A673 (cell line): ENCODE measurements around the gene KLC4. TPM values are rescaled to one million over a fixed set of nuclear protein-coding genes. Genes with fewer than 3 reads are reported as not detected.

Source experiments
- BruUV-seq: library from RNA; stranded (reverse); fragments of 400-500 nt; replicated peaks from 2 replicates; lab custom pipeline; 2021; lab: Mats Ljungman, UMichigan
- CTCF ChIA-PET: fragments of 300-600 bp; sonication (Branson Sonifier 250); formaldehyde crosslinking; loops from one replicate; lab custom pipeline; 2022; ENCODE audit warnings: antibody characterized with exemption; lab: Charles Lee
- POLR2A ChIA-PET: fragments of 300-600 bp; sonication (Branson Sonifier 250); formaldehyde crosslinking; loops from one replicate; lab custom pipeline; 2022; ENCODE audit warnings: antibody characterized with exemption; ENCODE audit not compliant: low non-redundant PET; lab: Charles Lee
- DNase-seq: peaks from one replicate; pipeline ENCODE4 v3.0.0-alpha.2; 2015; ENCODE audit warnings: low spot score
- H3K27ac ChIP-seq: fragments of 200-600 bp; sonication (generic); 2 replicates; pipeline ENCODE4 v1.5.1; 2016; ENCODE audit warnings: mixed run types, low read depth, mild to moderate bottlenecking, mixed read lengths, antibody characterized with exemption, low read length; ENCODE audit not compliant: poor library complexity, severe bottlenecking
- H3K27me3 ChIP-seq: fragments of 200-600 bp; sonication (generic); replicated peaks from 2 replicates; pipeline ENCODE4 v1.6.1; 2017; ENCODE audit warnings: mixed run types, low read depth, mild to moderate bottlenecking, mixed read lengths, antibody characterized with exemption, low read length; ENCODE audit not compliant: insufficient read depth, poor library complexity
- H3K36me3 ChIP-seq: fragments of 200-600 bp; sonication (generic); 2 replicates; pipeline ENCODE4 v1.6.1; 2016; ENCODE audit warnings: mixed run types, mild to moderate bottlenecking, mixed read lengths, antibody characterized with exemption, low read length; ENCODE audit not compliant: insufficient read depth, poor library complexity, severe bottlenecking
- H3K4me1 ChIP-seq: fragments of 200-600 bp; sonication (generic); 2 replicates; pipeline ENCODE4 v1.6.1; 2017; ENCODE audit warnings: mixed run types, mild to moderate bottlenecking, mixed read lengths, antibody characterized with exemption, low read length; ENCODE audit not compliant: insufficient read depth, poor library complexity, severe bottlenecking
- H3K4me3 ChIP-seq: fragments of 200-600 bp; sonication (generic); 2 replicates; pipeline ENCODE4 v1.5.1; 2016; ENCODE audit warnings: low read depth, mixed run types, mild to moderate bottlenecking, mixed read lengths, low read length; ENCODE audit not compliant: poor library complexity, severe bottlenecking
- H3K9me3 ChIP-seq: fragments of 200-600 bp; sonication (generic); 2 replicates; pipeline ENCODE4 v1.6.1; 2016; ENCODE audit warnings: mixed run types, low read depth, mild to moderate bottlenecking, mixed read lengths, antibody characterized with exemption, low read length; ENCODE audit not compliant: poor library complexity, severe bottlenecking
- EZH2 ChIP-seq: fragments of 200-600 bp; sonication (generic); IDR thresholded peaks from 2 replicates; pipeline ENCODE4 v1.6.1; 2017; ENCODE audit warnings: borderline replicate concordance, low read depth, mild to moderate bottlenecking, mixed read lengths, antibody characterized with exemption, low read length; ENCODE audit not compliant: poor library complexity, severe bottlenecking
- intact Hi-C: fragments of 100-400 bp; cut with micrococcal nuclease; formaldehyde crosslinking; loops from one replicate; pipeline ENCODE4 v1.10.0; 2022; ENCODE audit not compliant: unreplicated experiment
- total RNA-seq: library from RNA; stranded (reverse); gene quantifications from 2 replicates; pipeline ENCODE4 v1.2.3, GENCODE V29; 2021
- TF ChIP-seq, protein P1 (sequence below): fragments of 300-800, 200-600 bp; sonication (generic); conservative IDR thresholded peaks from 2 replicates; pipeline ENCODE4 v1.5.1; 2017; ENCODE audit warnings: low read depth, mild to moderate bottlenecking, antibody characterized with exemption, low read length, moderate library complexity, mixed read lengths

Gene KLC4
- total RNA-seq, 1 experiment from 2014 or later: 21.3 TPM

GRCh38 chr6:43016176-43016942 is 43.1 kb upstream of the KLC4 start:
- no peak for DNase-seq
- ChIA-PET CTCF (no interaction called here), POLR2A (no interaction called here)
- TF ChIP-seq, protein P1, sequence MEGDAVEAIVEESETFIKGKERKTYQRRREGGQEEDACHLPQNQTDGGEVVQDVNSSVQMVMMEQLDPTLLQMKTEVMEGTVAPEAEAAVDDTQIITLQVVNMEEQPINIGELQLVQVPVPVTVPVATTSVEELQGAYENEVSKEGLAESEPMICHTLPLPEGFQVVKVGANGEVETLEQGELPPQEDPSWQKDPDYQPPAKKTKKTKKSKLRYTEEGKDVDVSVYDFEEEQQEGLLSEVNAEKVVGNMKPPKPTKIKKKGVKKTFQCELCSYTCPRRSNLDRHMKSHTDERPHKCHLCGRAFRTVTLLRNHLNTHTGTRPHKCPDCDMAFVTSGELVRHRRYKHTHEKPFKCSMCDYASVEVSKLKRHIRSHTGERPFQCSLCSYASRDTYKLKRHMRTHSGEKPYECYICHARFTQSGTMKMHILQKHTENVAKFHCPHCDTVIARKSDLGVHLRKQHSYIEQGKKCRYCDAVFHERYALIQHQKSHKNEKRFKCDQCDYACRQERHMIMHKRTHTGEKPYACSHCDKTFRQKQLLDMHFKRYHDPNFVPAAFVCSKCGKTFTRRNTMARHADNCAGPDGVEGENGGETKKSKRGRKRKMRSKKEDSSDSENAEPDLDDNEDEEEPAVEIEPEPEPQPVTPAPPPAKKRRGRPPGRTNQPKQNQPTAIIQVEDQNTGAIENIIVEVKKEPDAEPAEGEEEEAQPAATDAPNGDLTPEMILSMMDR: no peak
- H3K4me3 ChIP-seq: no peak overlapping the region
- H3K9me3 ChIP-seq: no peaks in the 10 kb centered on the region
- no peaks in the 10 kb centered on the region for H3K27me3 ChIP-seq
- H3K27ac ChIP-seq: peak overlapping the region; percentile 22
- peaks cover 15% of the 10 kb centered on the region for H3K4me1 ChIP-seq
- intact Hi-C loops: no loop called here
- peaks cover 42% of the 10 kb centered on the region for H3K36me3 ChIP-seq
- no TSS peak for BruUV-seq

DNA sequence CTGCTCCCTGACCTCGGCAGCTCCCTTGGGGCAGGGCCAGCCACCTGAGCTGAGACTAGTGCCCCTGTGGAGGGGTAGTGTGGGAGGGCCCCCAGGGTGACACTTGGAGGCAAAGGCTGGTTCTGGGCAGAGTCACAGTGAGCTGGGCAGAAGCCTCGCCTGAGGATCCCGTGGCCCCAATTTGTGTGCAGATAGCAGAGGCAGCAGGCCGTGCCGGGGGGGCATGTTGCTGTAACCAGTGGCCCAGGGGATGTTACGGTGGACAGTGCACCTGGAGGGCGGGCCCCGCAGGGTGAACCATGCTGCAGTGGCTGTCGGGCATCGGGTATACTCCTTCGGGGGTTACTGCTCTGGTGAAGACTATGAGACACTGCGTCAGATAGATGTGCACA is 42.5 kb upstream of the KLC4 start:
- H3K36me3 ChIP-seq: peaks cover 36% of the 10 kb centered on the region
- POLR2A ChIA-PET: no interaction called here
- DNase-seq: no peak
- H3K27ac ChIP-seq: peak overlapping the region; percentile 22
- H3K27me3 ChIP-seq: no peaks in the 10 kb centered on the region
- peaks cover 15% of the 10 kb centered on the region for H3K4me1 ChIP-seq
- no peak overlapping the region for H3K4me3 ChIP-seq
- TF ChIP-seq EZH2: no peak
- TF ChIP-seq, protein P1: no peak
- intact Hi-C loops: no loop called here
- BruUV-seq: no TSS peak
- H3K9me3 ChIP-seq: no peaks in the 10 kb centered on the region
- CTCF ChIA-PET: no interaction called here

DNA sequence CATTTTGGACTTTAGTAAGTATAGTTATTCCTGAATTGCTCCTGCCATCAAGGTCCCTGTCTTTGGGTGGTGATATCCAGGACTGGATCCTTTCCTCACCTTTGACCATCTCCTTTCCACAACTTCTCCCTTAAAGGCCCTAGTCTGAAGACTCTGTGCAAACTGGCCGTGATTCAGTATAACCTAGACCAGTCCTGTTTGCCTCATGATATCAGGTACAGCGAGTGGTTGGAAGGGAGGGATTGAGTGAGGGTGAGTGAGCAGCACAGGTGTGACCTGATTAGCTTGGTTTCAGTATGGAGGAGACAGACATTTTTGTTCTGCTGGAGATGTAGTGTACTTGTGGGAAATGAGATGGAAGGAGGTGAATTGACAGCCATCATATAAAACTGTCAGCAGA is 40.3 kb upstream of the KLC4 start:
- H3K9me3 ChIP-seq: no peaks in the 10 kb centered on the region
- H3K27me3 ChIP-seq: no peaks in the 10 kb centered on the region
- no peak for TF ChIP-seq EZH2
- TF ChIP-seq, protein P1: no peak
- no peak overlapping the region for H3K4me3 ChIP-seq
- H3K27ac ChIP-seq: no peak overlapping the region
- DNase-seq: no peak
- POLR2A ChIA-PET: no interaction called here
- CTCF ChIA-PET: no interaction called here
- no TSS peak for BruUV-seq
- peaks cover 35% of the 10 kb centered on the region for H3K36me3 ChIP-seq
- H3K4me1 ChIP-seq: peaks cover 15% of the 10 kb centered on the region
- intact Hi-C loops: no loop called here
